Measurements from ENCODE around the gene NFIB.
A peak's percentile ranks its signal among the peaks of the same experiment; 100 is the strongest.

Gene NFIB

DNA sequence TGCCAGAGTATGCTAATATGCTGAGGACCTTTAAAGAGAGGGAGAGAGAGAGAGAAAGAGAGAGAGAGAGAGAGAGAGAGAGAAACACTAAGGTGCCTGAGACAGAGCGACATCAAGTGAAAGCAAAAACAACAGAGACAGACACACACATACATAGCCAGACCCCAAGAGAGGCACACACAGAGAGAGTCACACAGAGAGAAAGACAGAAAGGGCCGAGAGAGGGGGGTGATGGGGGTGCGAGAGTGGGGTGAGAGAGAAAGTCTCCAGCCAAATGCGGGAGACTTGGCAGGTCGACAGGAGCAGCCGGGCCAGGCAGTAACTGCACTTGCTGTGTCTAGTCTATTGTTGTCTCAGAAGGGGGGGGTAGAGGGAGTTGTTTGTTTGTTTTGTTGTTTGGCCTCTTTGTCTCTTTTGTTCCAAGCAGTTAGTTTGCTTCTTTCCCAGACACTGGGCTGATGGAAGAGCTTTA, 30.1 kb upstream of the NFIB start:
- no peak for DNase-seq

DNA sequence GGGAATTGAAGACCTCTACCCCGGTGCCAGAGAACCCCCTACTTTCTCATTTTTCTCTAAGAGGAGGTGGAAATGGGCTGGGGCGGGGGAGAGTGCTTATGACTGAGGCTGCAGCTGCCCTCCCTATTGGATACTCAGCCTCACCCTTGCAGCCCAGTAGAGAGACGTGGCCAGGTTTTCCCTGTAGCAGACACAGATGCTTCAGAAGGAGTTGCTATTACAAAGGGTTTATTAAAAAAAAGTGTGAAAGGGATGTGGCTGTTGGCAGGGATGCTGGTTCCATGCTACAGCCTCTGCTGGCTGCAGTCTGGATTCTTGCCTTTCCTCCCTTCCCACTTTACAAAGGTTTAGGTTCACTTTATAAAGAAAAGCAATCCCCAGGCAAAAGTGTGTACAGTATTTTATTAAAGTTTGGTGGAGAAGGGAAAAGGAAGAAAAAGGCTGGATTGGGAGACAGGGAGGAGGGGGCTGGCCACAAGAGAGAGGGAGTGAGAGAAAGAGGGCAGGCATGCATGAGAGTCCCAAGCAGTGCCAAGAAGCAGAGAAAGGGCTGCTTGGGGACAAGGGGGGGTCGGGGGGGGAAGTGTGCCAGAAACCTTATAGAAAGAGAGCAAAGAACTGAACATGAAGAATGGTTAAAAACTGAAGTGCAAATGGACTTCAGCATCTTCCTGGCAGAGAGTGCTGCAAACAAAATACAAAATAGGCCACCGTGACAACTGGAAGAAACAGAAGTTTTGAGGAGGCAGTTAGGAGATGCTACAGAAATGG, 29.5 kb upstream of the NFIB start:
- no peak for DNase-seq

DNA sequence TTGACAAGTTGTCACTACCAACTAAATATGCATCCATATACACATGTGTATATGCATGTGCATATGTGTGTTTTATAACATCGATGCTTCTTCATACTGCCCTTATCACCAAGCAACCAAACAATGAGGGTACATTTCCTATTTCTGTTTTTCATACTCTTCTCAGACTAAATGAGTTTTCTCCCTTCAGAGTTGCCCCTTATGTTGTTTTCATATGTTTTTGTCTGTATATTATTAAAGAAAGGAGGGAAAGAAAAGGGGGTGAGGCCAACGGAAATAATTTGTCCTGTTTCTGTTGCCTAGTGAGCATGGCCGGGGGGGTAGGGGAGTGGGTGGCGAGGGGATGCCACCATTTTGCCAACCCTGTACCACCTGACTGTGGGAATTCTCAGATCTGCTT, 28.8 kb upstream of the NFIB start:
- DNase-seq, result no peak

DNA sequence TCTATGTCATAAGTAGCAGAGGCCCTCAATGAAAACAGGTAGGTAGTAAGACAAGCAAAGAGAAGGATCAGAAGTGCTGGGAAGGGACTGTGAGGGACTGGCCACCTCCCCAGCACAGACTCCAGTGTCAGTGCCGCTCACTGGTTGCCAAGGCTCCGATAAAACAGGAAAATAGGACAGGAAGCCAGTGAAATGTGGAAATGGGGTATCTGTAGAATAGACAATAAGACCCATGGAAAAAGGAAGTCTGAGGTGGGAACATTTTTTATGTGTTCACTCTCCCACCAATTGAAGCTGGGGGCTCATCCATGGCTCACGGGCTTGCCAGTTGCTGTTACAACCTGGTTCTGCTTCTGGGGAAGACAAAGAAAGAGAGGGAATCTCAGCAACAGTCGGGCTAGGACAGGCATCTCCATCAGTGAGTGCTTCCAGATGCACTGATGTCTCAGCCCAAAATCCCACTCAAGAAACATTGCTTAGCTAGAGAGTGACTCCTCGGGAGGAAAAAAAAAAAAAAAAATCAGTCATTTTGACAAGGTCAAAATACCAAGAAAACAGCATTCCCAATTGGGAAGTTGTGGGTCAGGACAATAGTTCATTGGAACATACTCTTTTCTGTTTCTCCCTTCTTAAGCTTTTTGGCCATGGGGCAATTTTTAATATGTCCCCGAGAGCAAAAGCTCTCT, 27.6 kb upstream of the NFIB start:
- no peak for DNase-seq

DNA sequence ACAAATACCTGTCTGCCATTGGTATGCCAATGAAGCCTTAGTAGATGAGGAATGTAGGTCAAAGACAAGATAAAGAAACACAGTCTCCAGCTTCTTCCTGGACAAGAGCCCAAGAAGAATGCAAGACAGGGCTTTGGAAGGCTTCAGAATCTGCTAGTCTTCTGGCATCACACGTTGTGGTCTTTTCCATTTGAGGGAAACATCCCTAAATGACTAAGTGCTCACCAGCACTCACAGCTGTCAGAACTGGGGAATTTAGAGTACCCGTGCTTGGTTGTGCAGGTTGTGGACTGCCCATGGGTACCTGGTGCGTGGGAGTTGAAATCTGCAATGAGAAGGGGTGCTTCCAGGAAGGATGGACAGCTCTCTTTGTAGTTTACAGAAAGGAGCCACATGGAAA, 27.1 kb upstream of the NFIB start:
- no peak for DNase-seq

- DNase-seq, result no peak
These were observed 26.4 kb upstream of the NFIB start for GRCh38 chr9:14340219-14340873.

- no peak for DNase-seq
These were observed 25.8 kb upstream of the NFIB start for GRCh38 chr9:14339746-14340145.

- DNase-seq, result no peak
These were observed 23.7 kb upstream of the NFIB start for GRCh38 chr9:14337615-14338014.

DNA sequence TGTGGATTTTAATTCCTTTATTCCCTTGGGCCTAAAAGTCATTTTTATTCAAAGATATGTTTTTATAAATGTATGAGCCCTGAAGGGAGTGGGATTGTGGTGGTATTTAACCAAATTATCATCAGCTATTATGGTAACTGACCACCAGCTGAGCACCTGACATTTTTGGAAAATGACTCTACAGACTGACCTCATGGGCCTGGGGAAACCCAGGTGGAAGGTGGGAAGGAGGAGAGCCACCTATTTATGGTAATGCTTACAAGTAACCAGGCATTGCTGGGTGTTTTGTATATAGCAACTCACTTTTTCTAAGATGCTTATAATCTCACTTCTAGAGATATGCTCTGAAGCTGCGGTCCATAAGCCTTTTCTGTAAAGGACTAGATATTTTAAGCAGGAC, 22.3 kb upstream of the NFIB start:
- DNase-seq, result no peak

DNA sequence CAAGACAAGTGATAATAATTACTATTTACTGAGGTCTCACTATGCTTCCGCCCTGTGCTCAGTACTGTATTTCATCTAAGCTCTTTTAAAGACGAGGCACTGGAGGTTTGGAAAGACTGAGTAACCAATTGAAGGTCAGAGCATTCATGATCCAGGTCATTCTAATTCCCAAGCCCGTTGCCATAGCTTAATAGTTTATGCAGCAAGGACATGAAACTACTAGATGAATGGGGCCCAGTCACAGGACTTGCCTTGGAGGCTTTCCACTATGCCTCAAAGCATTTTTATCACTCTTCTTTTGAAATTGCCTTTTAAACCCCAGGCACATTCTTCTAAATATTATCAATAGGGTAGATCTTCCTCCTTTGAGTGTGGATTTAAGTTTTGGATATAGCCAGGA, 17.2 kb upstream of the NFIB start:
- DNase-seq, result no peak

DNA sequence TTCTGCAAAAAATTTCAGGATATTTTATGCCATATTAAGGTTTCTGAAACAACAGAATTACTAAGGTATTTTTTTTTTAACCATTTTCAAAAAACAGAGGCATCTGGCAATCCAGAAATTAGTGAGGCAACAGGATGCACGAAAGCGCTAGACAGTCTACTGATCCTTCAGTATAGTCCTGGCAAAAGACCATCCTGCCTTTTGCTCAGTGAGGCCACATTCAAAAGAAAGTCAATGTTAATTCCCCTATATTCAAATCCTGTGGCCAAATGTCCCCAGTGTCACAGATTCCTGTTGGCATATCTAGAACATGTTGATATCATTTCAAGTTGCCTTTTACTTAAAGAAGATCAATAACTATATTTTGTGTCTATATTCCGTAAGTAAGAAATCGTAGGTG, 13.1 kb upstream of the NFIB start:
- no peak for DNase-seq

GRCh38 chr9:14326264-14326826, 12.4 kb upstream of the NFIB start:
- DNase-seq, result no peak

- no peak for DNase-seq
These were observed 11.2 kb upstream of the NFIB start for GRCh38 chr9:14325147-14325546.

DNA sequence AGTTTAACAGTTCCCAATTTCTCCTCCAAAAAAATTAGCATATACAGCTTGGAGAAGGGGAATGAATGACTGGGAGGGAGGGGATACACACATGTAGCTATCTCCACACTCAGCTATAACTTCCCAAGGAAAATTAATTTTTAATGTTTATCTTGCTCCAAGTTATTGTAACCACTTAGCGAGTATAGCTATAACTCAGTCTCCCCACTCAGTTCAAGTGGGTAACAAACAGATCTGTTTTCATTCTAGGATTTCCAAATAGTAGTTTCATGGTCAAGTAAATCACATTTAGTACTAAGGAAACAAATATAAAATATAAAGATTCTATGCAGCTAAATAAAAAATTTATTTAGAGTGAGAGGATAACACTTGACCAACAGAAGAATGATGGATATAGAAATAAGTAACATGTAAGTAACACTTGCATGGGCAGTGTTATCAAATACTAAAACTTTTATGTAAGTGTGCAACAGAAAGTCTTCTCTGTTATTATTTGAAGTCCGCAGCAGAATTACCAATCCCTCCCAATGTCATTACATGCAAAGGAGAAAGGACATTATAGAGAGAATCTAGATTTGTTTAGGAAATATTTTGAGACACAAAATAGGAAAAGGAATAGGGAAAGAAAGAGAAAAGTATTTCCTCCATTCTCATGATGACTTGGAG, 10.2 kb upstream of the NFIB start:
- DNase-seq, result no peak

GRCh38 chr9:14323083-14323971, 9.4 kb upstream of the NFIB start:
- DNase-seq, result no peak

DNA sequence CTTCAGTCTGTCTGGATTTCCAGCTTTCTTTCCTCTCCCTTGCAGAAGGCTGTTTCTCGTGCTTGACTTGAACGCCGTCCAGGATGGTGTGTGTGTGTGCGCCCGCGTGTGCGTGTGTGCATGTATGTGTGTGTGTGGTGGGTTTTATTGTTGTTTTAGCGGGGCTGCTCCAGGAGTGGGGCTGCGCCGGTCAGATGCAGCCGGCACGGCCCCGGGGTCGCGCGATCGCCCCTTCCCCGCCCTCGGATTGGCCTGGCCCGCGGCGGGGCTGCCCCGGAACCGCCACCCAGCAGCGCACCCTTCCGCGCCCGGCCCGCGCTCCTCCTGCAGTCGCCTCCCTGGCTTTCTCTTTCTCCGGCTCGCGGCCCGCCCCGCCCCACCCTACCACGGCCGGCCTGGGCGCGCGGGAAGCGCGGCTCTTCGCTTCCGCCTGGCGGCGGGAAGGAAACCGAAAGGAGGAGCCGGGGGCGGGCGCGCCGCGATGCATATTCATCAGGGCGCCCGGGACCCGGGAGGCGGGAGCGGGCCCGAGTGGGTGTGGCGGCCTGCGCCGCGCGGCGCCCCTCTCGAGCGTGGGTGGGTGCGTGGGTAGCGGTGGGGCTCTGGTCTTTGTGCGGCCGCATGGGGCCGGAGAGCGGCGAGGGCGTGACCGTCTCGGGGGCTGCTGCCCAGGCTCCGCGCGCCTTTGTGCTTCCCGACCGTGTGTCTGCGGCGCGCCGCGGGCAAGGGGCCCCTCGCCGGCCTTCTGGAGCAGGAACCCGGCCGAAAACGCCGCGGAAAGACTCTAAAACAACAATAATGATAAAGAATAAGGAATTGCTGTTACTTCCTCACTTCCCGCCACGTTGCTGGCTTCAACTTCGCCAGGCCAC, 8.5 kb upstream of the NFIB start:
- peak; percentile 88 for DNase-seq

DNA sequence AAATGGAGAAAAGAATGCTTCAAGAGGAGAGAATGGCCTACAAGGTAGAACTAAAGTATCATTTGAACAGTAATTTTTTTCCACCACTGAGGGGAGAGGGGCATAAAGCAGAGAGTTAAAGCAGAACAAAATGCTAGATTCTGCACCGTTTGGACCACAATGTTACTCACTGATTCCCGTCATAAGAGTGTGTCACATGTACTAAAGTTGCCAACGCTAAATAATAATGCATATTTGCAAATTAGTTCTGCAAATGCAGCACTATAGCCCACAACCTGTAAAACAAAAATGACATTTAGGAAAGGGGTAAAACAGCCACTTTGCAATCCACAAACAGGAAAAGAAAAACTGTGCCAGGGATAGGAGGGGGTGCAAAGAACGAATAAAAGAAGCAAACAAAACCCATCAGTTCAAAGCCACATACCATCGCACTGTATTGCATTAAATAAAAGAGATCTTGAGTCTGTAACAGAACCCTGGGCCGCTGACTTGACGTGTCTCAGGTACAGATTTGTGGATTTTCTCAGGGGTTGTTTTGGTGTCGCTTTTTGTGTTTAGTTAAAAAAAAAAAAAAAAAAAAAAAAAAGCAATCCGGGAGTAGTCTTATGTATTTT, 7.7 kb upstream of the NFIB start:
- no peak for DNase-seq

DNA sequence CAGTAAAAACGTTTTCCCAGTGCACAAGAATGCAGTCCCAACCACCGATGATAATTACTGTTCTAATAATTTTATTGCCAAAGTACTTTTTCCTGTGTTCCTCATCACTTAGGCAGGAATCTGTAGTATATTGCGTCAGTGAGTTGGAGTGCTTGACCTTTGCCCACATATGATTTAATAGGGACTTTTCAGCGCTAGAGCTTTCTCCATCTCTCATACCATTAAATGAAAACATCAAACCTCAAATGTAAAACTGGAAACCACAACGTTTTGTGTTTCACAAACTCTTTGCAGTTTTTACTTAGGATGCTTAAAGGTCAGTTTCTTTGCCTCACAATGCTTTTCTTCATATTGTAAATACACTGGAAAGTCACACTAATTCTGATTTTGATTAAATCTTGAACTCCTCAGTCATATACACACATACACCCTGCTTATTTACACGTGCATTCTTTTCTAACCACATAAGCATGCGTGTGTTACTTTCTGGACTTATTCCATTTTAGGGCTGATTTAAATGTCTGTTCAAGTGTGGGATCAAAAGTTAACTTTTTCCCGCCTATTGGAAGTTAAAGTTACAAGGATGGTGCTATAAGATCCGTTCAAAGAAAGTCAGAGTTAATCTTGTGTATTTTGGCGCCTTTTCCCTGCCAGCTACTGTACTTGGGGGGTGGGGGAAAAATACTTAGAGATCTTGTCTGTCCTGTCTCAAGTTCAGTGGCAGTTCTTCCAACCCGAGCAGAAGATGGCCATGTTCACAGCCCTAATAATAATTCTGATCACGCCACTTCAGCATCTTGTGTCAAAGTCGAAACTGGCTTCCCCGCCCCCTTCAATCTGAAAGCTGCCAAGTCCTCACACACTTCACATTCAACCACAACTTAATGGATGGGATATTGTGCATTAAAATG, 6.6 kb upstream of the NFIB start:
- DNase-seq, result no peak

DNA sequence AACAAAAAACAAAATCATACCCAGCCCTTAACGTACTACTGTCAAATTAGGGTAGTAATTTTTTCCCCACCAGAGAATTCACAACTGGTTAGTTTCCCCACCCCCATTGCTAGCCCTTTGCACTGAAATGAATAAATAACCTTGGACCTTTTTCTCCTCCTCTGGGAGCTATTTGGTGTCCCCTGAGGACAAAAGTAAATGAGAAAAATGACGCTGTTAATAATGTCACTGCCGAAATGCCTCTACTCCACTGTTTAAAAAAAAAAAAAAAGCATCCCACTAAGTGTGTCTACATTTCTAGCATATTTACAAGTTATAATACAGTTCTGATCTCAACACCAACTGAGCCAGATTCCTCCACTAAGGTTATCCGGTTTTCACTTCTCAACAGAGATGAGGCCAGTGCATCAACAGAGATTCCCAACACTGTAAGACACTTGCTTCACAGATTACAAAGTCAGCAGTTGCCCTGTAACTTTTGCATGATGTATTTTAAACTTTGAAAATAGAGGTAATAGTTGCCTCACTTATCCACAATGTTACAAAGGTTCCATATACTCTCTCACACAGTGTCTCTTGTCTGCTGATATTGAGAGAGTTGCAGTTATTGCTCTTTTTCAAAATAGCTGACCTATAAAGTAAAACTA, 5.1 kb upstream of the NFIB start:
- no peak for DNase-seq
